ENCODE results near the gene PPP2R5E.

The PPP2R5E gene

GRCh38 chr14:63468294-63468693, 74.9 kb downstream of the PPP2R5E start:
- no peak for DNase-seq

DNA sequence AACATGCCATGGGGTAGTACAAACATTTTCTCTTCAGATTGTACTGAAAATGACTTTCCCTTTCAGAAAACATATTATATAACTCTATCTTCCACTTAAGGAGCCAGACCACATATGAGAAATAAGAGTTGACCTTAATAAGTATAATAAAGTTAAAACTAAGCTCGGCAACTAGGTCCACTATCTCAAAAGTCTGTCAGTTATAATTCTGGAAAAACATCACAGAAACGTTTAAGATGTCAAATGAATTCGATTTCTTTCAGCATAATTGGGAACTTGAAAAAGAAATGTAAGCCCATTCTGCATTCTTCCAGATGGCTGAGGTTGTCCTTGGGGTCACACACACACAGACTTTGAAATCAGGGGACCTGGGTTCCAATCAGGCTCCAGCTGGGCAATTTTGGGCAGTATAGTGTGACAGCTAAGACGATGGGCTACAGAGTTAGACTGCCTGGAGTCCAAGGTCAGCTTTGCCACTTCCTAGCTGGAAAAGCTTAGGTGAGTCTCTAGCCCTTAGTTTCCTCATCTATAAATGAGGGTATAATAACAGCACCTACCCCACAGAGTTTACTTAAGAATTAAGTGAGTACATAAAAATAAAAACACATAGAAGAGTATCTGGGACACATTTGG, 75.6 kb downstream of the PPP2R5E start:
- no peak for DNase-seq

DNA sequence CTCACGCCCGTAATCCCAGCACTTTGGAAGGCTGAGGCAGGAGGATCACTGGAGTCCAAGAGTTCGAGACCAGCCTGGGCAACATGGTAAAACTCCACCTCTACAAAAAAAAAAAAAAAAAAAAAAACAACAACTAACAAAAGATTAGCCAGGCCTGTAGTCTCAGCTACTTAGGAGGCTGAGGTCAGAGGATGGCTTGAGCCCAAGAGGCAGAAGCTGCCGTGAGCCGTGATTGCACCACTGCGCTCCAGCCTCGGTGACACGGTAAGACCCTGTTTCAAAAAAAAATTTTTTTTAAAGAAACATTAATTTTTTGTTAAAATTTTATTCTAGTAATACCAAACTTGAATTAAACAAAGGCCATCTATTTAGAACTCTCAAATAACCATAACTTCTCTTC, 77.8 kb downstream of the PPP2R5E start:
- DNase-seq, result no peak

GRCh38 chr14:63460680-63461369, 82.4 kb downstream of the PPP2R5E start:
- DNase-seq, result no peak

GRCh38 chr14:63459738-63460137, 83.4 kb downstream of the PPP2R5E start:
- DNase-seq, result no peak

GRCh38 chr14:63457498-63457897, 85.7 kb downstream of the PPP2R5E start:
- no peak for DNase-seq

- no peak for DNase-seq
These were observed 88.1 kb downstream of the PPP2R5E start for GRCh38 chr14:63454863-63455622.

- DNase-seq, result no peak
These were observed 88.7 kb downstream of the PPP2R5E start for GRCh38 chr14:63454436-63454835.

DNA sequence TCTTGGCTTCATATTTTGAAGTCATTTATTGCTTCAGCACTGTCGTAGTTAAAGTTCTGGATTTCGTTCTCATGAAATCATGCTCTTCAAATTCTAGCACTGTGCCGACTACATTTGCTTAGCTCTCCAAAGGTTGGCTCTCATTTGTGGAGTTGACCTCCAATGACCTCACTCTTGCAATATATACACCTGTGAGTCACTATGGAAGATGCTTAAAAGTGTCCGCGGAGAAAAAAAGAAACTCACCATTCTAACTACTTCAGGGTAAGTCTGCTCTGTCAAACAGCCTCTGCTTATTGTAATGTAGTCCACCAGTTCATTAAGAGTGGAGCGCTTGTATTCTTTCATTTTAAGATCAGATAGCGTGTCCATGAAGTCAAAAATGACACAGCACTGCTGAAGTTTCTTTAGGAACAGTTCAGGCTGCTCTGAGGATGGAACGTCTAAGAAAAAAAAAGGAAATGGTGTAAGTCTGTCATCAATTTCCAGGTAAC, 89.7 kb downstream of the PPP2R5E start:
- no peak for DNase-seq

GRCh38 chr14:63452796-63453195, 90.4 kb downstream of the PPP2R5E start:
- DNase-seq, result no peak

DNA sequence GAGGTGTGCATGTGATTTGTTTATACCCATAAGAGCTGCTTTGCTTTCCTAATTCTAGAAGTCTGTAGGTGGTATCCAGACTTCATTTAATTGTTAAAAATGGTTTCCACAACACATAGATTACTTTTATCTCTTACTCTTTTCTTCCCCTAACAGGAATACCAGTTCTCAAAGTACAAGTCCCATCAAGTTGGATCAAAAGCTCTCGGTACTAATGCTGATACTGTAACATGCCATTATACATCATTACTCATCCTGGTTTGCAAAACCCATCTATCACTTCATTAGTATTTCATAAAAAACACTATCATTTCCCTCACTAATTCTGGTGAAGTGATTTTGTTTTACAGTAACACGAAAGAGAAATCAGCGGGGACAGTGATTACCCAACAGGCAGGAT, 94.3 kb downstream of the PPP2R5E start:
- DNase-seq, result no peak

DNA sequence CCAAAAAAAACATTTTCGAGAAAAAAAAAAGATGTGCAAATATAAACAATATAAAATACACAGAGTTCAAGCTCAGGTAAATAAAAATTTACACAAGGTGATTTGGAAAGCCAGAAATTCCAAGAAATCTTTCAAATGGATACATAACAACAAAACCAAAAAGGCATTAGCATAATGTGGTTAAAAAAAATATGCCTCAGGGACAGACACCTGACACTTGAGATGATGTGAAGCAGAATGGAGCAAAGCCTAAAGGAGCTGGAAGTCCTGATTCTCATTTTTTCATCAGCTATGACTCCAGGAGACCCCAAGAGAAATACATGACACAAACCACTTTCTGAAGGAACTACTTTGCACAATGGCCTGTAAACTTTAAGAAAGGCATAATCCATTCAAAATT, 98.6 kb downstream of the PPP2R5E start:
- no peak for DNase-seq

- DNase-seq, result no peak
These were observed 99.2 kb downstream of the PPP2R5E start for GRCh38 chr14:63443988-63444387.

DNA sequence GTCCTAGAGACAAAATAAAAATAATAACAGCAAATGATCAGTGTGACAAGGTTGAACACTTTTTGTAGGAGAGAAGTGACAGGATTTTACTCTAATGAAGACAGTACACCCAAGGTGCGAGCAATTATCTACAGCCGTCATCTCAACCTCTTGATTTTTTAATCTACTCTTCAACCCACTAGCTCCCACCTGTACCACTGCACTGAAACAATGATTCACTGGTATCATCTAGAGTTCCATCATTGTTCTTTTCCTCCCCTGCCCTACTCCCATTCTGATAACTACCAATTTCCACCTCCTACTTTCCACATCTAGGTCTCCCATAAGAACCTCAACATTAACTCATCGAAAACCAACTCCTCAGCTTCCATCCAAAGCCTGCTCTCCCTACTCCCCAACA, 99.8 kb downstream of the PPP2R5E start:
- DNase-seq, result no peak

DNA sequence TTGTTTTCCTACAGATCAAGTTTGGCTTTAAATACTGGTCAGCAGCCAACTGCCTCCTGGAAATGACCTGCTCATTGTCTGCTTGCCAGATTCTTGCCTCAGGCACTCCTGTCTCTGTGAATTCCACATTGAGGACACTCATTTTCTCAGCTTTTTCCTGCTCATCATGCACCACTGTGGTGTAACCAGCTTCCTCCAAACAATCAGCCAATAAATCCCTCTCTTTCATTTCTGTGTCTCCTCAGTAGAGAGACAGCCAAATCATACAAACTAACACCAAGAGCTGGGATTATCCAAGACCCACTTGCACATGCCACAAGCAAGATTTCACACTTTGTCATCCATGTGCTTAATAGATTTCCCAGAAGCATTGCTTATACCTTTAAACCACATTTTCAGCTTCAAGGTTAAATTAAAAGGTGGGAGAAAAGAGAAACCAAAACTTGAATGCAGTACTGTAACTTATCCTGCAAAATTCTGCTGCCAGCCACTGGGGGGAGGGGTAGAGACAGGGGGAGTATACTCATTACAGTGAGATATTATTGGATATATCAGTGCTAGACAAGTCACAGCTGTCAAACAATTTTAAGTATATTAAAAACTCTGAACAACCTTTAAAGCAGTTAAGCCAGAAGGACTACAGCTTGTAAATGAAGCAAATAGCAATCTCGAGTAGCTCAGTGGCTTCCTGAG, 105.0 kb downstream of the PPP2R5E start:
- DNase-seq, result no peak

DNA sequence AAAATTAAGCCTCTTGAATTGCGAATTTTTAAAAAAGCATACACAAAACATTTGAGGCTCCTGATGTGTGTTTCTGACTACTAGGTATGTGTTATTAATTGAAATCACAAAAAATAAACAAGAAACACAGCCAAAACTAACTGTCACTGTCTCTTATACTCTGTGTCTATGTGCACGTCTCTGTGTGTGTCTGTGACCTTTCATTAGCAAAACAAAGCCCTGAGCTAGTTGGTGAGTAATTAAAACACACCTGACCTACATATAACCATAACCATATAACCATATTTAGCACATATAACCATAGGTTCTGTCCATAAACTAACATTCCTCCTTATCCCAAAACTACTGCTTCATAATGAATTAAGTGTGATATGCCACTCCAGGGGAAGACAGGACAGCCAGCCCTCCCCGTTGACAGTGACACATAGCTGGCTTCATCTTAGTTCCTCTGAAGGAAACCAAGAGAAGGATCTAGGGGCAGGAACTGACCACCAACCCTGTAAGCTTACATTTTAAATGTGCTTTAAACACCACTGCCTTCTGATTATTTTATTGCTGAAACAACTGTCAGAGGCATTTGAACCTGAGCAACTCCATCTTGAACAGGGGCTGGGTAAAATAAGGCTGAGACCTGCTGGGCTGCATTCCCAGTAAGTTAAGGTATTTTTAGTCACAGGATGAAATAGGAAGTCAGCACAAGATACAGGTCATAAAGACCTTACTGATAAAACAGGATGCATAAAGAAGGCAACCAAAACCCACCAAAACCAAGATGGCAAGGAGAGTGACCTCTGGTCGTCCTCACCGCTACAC, 106.7 kb downstream of the PPP2R5E start:
- DNase-seq, result no peak

DNA sequence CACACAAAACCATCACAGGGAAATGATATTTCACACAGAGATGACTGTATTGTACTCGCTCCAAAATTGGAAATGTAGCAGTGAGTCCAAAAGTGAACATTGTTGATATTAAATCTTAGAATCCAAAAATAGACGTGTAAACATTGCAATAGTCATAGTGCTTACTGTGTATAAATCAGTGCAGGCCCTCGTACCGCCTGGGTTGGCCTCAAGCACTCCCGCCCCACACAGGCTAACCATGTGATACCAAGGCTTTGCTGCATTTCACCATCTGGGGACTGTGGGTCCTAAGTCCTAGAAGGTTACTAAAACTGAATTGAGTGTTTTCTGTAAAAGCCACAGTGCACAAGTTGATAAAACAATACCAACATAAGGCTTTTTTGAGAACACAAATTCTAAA, 107.3 kb downstream of the PPP2R5E start:
- DNase-seq, result no peak

- DNase-seq, result no peak
These were observed 108.0 kb downstream of the PPP2R5E start for GRCh38 chr14:63435204-63435603.

GRCh38 chr14:63432888-63433552, 110.2 kb downstream of the PPP2R5E start:
- no peak for DNase-seq

GRCh38 chr14:63432228-63432627, 110.9 kb downstream of the PPP2R5E start:
- no peak for DNase-seq

DNA sequence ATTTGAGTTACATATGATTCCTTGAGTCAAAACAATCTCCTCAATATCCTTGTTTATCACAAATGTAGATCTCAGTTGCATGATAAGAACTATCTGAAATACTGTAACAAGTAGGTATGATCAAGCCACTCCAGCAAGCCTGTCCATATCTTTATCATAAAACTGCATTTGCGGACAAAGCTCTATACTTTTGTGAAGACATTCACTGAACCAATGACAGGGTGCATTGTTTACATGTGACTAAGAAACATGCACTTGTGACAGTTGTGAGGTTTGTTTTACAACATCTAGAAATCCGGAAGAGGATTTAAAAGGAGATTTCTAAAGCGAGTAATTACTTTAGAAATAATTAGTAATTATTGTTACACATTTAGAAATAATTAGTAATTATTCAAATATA, 111.7 kb downstream of the PPP2R5E start:
- DNase-seq, result no peak

DNA sequence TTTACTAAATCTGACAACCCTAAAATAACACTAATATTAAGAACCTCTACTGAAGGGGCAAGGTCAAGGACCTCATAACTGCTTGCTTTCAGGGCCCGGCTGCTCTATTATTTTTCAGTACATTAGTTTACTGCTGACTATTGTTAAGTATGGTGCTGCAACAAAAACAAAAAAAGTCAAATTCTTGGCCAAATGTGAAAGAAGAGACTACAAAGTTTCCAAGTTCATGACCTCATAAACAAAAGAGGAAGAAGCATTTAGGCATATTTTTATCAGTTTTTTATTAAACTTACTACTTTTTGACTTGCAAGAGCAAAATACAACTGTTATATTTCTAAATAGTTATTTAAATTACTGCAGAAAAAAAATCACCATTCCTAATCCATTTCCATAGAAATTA, 114.7 kb downstream of the PPP2R5E start:
- no peak for DNase-seq

Data from activated CD4-positive, CD25-positive, alpha-beta regulatory T cell (primary cell).